Fibroblast of lung (primary cell): Measurements from ENCODE around the gene PTPMT1. TPM values are rescaled to one million over a fixed set of nuclear protein-coding genes. Genes with fewer than 3 reads are reported as not detected.

Source experiments
- DNase-seq, 2 donors: peaks; one replicate each; pipeline versions ENCODE4 v3.0.0 to v3.0.0-alpha.2; 2010; ENCODE audit warnings: low read depth in 2 of 2
- H2AFZ ChIP-seq: 2 replicates; pipeline ENCODE4 v1.5.1; 2012; ENCODE audit warnings: low read length, control low read depth, inconsistent platforms
- H3K27ac ChIP-seq: 2 replicates; pipeline ENCODE4 v1.5.1; 2011; ENCODE audit warnings: low read length, control low read depth; ENCODE audit not compliant: insufficient read depth
- H3K27me3 ChIP-seq: 2 replicates; pipeline ENCODE4 v1.5.1; 2011; ENCODE audit warnings: mild to moderate bottlenecking, low read length; ENCODE audit not compliant: control insufficient read depth, insufficient read depth
- H3K36me3 ChIP-seq: 2 replicates; pipeline ENCODE4 v1.5.1; 2011; ENCODE audit warnings: low read length; ENCODE audit not compliant: control insufficient read depth, insufficient read depth
- H3K4me1 ChIP-seq: 2 replicates; pipeline ENCODE4 v1.5.1; 2011; ENCODE audit warnings: low read length; ENCODE audit not compliant: control insufficient read depth, insufficient read depth; ENCODE audit errors: extremely low read depth
- H3K4me2 ChIP-seq: 2 replicates; pipeline ENCODE4 v1.5.1; 2011; ENCODE audit warnings: low read length, control low read depth; ENCODE audit not compliant: insufficient read depth; ENCODE audit errors: extremely low read depth
- H3K4me3 ChIP-seq, 4 experiments: fragments of 200-600 bp in 1 of 4; sonication (generic) in 1 of 4; replicated peaks in 1 of 4; 2 replicates each; pipeline ENCODE4 v1.5.1; 2011 to 2016; ENCODE audit warnings: low read length in 4 of 4, low read depth in 3 of 4, mild to moderate bottlenecking in 3 of 4, control low read depth in 2 of 4, inconsistent platforms in 1 of 4, mixed read lengths in 1 of 4; ENCODE audit not compliant: insufficient read depth in 1 of 4; ENCODE audit errors: control extremely low read depth in 1 of 4
- H3K79me2 ChIP-seq: 2 replicates; pipeline ENCODE4 v1.5.1; 2012; ENCODE audit warnings: mild to moderate bottlenecking, low read length, inconsistent platforms; ENCODE audit not compliant: control insufficient read depth, insufficient read depth
- H3K9ac ChIP-seq: 2 replicates; pipeline ENCODE4 v1.5.1; 2011; ENCODE audit warnings: mild to moderate bottlenecking, low read length, control low read depth; ENCODE audit not compliant: insufficient read depth
- H3K9me3 ChIP-seq: 2 replicates; pipeline ENCODE4 v1.5.1; 2012; ENCODE audit warnings: low read depth, low read length; ENCODE audit not compliant: control insufficient read depth, insufficient read depth
- H4K20me1 ChIP-seq: 2 replicates; pipeline ENCODE4 v1.5.1; 2011; ENCODE audit warnings: low read length; ENCODE audit not compliant: control insufficient read depth, insufficient read depth; ENCODE audit errors: extremely low read depth
- EZH2 ChIP-seq: IDR thresholded peaks from 2 replicates; pipeline ENCODE4 v1.5.1; 2012; ENCODE audit warnings: low read length, control low read depth, mild to moderate bottlenecking; ENCODE audit errors: missing control alignments
- polyA plus RNA-seq, 2 donors: library from polyadenylated mRNA; depleted of rRNA in 1 of 2; stranded (reverse) in 1 of 2; unstranded in 1 of 2; fragments of >200 nt; gene quantifications; 2 replicates each; pipeline ENCODE4 v1.2.1, GENCODE V29; 2011 to 2012; ENCODE audit warnings: missing spikeins in 1 of 2
- total RNA-seq: library from RNA; depleted of rRNA; stranded (reverse); fragments of >200 nt; gene quantifications from 2 replicates; pipeline ENCODE4 v1.2.1, GENCODE V29; 2014
- TF ChIP-seq, protein P1 (sequence below), 2 donors: IDR thresholded peaks in 1 of 2; conservative IDR thresholded peaks in 1 of 2; 1 replicate in 1 of 2; 2 replicates in 1 of 2; pipeline ENCODE4 v1.5.1; 2011 to 2012; ENCODE audit warnings: low read length in 2 of 2, control low read depth in 1 of 2, inconsistent platforms in 1 of 2, low read depth in 1 of 2, mild to moderate bottlenecking in 1 of 2

PTPMT1 gene
- total and polyA plus RNA-seq, 2 donors (not counting 1 experiment from before 2014, with no cell fraction given), result 55.4 to 84.9 TPM

DNA sequence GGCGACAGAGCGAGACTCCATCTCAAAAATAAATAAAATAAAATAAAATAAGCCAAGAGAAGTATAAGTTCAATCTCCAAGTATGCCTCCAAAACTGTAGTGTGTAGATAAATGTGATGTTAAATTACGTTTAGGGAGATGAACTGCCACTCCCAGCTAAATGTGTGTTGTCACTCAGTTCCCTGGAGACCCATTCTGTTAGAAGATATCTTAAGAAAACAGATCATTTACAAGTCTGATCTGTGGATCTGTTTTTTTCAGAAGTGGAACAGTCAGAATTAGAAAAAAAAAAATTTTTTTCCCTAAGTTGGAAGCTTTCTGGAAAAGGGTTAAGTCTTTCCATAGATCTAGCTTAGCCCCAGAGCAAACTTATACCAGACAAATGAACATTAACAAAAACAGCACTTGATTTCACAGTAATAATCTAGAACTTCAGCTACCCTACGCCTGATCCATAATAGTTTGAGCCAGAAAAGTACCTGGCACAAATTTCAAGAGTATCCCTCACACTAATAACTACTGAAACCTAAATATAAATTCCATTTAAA is 30.6 kb upstream of the PTPMT1 start:
- H3K4me2 ChIP-seq, result no peak overlapping the region
- peaks cover 5% of the 10 kb centered on the region for H4K20me1 ChIP-seq
- no peak for TF ChIP-seq EZH2
- TF ChIP-seq, protein P1, sequence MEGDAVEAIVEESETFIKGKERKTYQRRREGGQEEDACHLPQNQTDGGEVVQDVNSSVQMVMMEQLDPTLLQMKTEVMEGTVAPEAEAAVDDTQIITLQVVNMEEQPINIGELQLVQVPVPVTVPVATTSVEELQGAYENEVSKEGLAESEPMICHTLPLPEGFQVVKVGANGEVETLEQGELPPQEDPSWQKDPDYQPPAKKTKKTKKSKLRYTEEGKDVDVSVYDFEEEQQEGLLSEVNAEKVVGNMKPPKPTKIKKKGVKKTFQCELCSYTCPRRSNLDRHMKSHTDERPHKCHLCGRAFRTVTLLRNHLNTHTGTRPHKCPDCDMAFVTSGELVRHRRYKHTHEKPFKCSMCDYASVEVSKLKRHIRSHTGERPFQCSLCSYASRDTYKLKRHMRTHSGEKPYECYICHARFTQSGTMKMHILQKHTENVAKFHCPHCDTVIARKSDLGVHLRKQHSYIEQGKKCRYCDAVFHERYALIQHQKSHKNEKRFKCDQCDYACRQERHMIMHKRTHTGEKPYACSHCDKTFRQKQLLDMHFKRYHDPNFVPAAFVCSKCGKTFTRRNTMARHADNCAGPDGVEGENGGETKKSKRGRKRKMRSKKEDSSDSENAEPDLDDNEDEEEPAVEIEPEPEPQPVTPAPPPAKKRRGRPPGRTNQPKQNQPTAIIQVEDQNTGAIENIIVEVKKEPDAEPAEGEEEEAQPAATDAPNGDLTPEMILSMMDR (conservative IDR thresholded peaks at IDR 0.05 in 1 of 2, IDR thresholded peaks at IDR 0.05 in 1 of 2; ENCODE audit: low read depth in 1 of 2, low read length in 2 of 2), result no peak
- H2AFZ ChIP-seq, result no peak overlapping the region
- H3K36me3 ChIP-seq, result no peaks in the 10 kb centered on the region
- no peak for DNase-seq
- no peak overlapping the region for H3K4me3 ChIP-seq
- H3K79me2 ChIP-seq, result peaks cover 90% of the 10 kb centered on the region
- no peaks in the 10 kb centered on the region for H3K9me3 ChIP-seq
- no peaks in the 10 kb centered on the region for H3K27me3 ChIP-seq
- peaks cover 21% of the 10 kb centered on the region for H3K4me1 ChIP-seq
- no peak overlapping the region for H3K27ac ChIP-seq
- no peak overlapping the region for H3K9ac ChIP-seq

- TF ChIP-seq EZH2, result no peak
- TF ChIP-seq, protein P1 (conservative IDR thresholded peaks at IDR 0.05 in 1 of 2, IDR thresholded peaks at IDR 0.05 in 1 of 2; ENCODE audit: low read depth in 1 of 2, low read length in 2 of 2), result no peak
- Histone ChIP-seq H3K9me3 (no peaks in the 10 kb centered on the region), H3K4me2 (no peak overlapping the region), H3K36me3 (no peaks in the 10 kb centered on the region), H3K9ac (no peak overlapping the region), H3K79me2 (peaks cover 87% of the 10 kb centered on the region), H3K4me1 (peaks cover 24% of the 10 kb centered on the region), H2AFZ (no peak overlapping the region), H3K4me3 (no peak overlapping the region), H3K27me3 (no peaks in the 10 kb centered on the region), H4K20me1 (peaks cover 5% of the 10 kb centered on the region), H3K27ac (no peak overlapping the region)
- no peak for DNase-seq
Observed at GRCh38 chr11:47536915-47537314, 28.5 kb upstream of the PTPMT1 start.

DNA sequence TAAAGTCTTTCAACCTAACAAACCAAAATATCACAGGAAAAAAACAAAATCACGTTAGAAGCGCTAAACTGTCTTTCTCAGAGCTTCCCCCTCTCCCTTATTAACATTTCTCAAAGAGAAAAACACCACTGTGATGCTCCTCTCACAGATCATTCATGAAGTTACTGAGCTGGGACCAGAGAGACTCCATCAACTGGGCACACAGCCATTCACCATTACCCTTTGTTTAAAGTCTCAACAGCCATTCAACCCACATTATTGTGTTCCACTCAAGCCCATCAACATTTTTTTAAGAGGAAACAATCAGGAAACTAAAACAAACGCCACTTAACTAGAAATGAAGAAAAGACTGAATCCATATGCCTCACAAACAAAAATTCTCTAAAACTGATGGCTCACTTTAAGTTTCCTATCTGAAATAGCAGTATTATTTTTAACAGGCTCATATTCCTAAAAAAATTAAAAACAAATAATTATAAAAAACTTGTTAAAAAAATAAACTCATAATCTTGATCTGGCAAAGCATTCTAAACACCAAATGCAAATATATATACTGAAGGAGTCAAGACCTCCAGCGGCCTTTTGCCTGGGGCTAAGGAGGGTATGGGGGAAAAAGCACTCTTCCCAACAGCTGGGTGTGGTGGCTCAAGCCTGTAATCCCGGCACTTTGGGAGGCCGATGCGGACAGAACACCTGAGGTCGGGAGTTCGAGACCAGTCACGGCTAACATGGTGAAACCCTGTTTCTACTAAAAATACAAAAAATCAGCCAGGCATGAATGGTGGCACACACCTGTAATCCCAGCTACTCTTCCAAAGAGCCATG is 26.4 kb upstream of the PTPMT1 start:
- Histone ChIP-seq H3K27ac (no peak overlapping the region), H3K9ac (no peak overlapping the region), H2AFZ (no peak overlapping the region), H3K36me3 (no peaks in the 10 kb centered on the region), H4K20me1 (peaks cover 5% of the 10 kb centered on the region), H3K79me2 (peaks cover 90% of the 10 kb centered on the region), H3K27me3 (no peaks in the 10 kb centered on the region), H3K4me3 (no peak overlapping the region), H3K4me1 (peaks cover 14% of the 10 kb centered on the region), H3K9me3 (no peaks in the 10 kb centered on the region), H3K4me2 (no peak overlapping the region)
- TF ChIP-seq, protein P1 (conservative IDR thresholded peaks at IDR 0.05 in 1 of 2, IDR thresholded peaks at IDR 0.05 in 1 of 2; ENCODE audit: low read depth in 1 of 2, low read length in 2 of 2), result no peak
- no peak for TF ChIP-seq EZH2
- DNase-seq, result peak; percentile 25 to 49
